GM19452 (cell line): Measurements from ENCODE around the gene CCDC81.

Experiments used
- ATAC-seq: cut with Tn5 transposase; IDR thresholded peaks from one replicate; pipeline ENCODE4 v1.9.1; 2021; ENCODE audit not compliant: unreplicated experiment

CCDC81 gene

GRCh38 chr11:86463120-86463519, 88.4 kb downstream of the CCDC81 start:
- ATAC-seq = no peak

GRCh38 chr11:86463955-86464354, 89.3 kb downstream of the CCDC81 start:
- ATAC-seq = no peak

GRCh38 chr11:86464509-86465221, 90.0 kb downstream of the CCDC81 start:
- no peak for ATAC-seq

GRCh38 chr11:86468169-86468568, 93.5 kb downstream of the CCDC81 start:
- no peak for ATAC-seq

GRCh38 chr11:86469491-86470388, 95.1 kb downstream of the CCDC81 start:
- no peak for ATAC-seq
